Heart right ventricle (tissue), 16 donors: ENCODE data around the gene DLGAP1. TPM values are rescaled to one million over a fixed set of nuclear protein-coding genes. Genes with fewer than 3 reads are reported as not detected.

Source experiments
- ATAC-seq, 8 donors: fragments of 200-7000 bp; cut with Tn5 transposase; one replicate each; pipeline ENCODE4 v1.9.1; 2020; ENCODE audit warnings: mild to moderate bottlenecking in 8 of 8, moderate library complexity in 8 of 8, moderate number of reproducible peaks in 1 of 8
- DNase-seq, 2 donors: peaks; one replicate each; pipeline ENCODE4 v3.0.0-alpha.2; 2020
- H3K27ac ChIP-seq, 10 donors: fragments of 200-600 bp; sonication (generic) in 2 of 10; one replicate each; pipeline versions ENCODE4 v1.5.0 to v1.8.0; 2020 to 2022; ENCODE audit warnings: mild to moderate bottlenecking in 3 of 10
- H3K27me3 ChIP-seq, 7 donors: fragments of 200-600 bp; one replicate each; pipeline ENCODE4 v1.8.0; 2021 to 2022; ENCODE audit warnings: mild to moderate bottlenecking in 2 of 7
- H3K36me3 ChIP-seq, 9 donors: fragments of 200-600 bp; sonication (generic) in 1 of 9; one replicate each; pipeline versions ENCODE4 v1.5.0 to v1.8.0; 2020 to 2022; ENCODE audit warnings: mild to moderate bottlenecking in 2 of 9
- H3K4me1 ChIP-seq, 9 donors: fragments of 200-600 bp; sonication (generic) in 1 of 9; one replicate each; pipeline versions ENCODE4 v1.5.0 to v1.8.0; 2020 to 2022; ENCODE audit warnings: mild to moderate bottlenecking in 4 of 9
- H3K4me3 ChIP-seq, 10 donors: fragments of 200-600 bp; sonication (generic) in 2 of 10; one replicate each; pipeline versions ENCODE4 v1.5.0 to v1.8.0; 2020 to 2022; ENCODE audit warnings: mild to moderate bottlenecking in 7 of 10, moderate library complexity in 2 of 10
- H3K9me3 ChIP-seq, 11 donors: fragments of 200-600 bp in 10 of 11; sonication (generic) in 2 of 11; one replicate each; pipeline versions ENCODE4 v1.5.0 to v1.8.0; 2013 to 2022; ENCODE audit warnings: mild to moderate bottlenecking in 2 of 11, control low read depth in 1 of 11, moderate library complexity in 1 of 11
- CTCF ChIP-seq, 9 donors: fragments of 200-600 bp; sonication (generic) in 2 of 9; IDR thresholded peaks; one replicate each; pipeline versions ENCODE4 v1.5.0 to v1.8.0; 2021 to 2022; ENCODE audit warnings: antibody characterized with exemption in 9 of 9, mild to moderate bottlenecking in 5 of 9, moderate library complexity in 1 of 9
- WGBS, 2 donors: extraction: QIAGEN DNeasy Blood & Tissue Kit; methylation state at CpG; one replicate each; pipeline ENCODE4 v1.1.7; 2013; ENCODE audit warnings: inconsistent platforms in 1 of 2; 5-methylcytosine and 5-hydroxymethylcytosine counted together
- intact Hi-C, 10 donors: fragments of 100-400 bp; cut with DNase I; formaldehyde crosslinking; loops; one replicate each; pipeline versions ENCODE4 v1.11.1 to v1.14.2; 2022
- polyA plus RNA-seq, 2 donors: library from polyadenylated mRNA; stranded (reverse); fragments of 200-250 nt; gene quantifications; one replicate each; pipeline ENCODE4 v1.2.3, GENCODE V29; 2013
- total RNA-seq, 10 donors: library from RNA; stranded (reverse); fragmentation: NEBNext Ultra II Directional in 3 of 10; extraction: Animal tissue kit (Norgen Biotek cat#: 25700) in 3 of 10; gene quantifications; one replicate each; pipeline versions ENCODE4 v1.2.1 to v1.2.4, GENCODE V29; 2021 to 2023
- donor health status: Arrhythmogenic right ventricular cardiomyopathy.
- donor health status: ischemic (EF 13 %, LVEDD 7.1; RV severe dilation, severe dysfunction).
- donor health status: healthy with polysubstance abuse.
- donor health status: DM: no; HTN: yes; CAD: no.
- donor health status: DM: no; HTN: no; CAD: no.
- donor health status: ischemic (EF 25% LVEDD 6.9; RV normal size, moderate dysfunction).
- donor health status: ischemic (EF 25% LVEDD 5.7; RV mildly dilated, moderate dysfunction).
- donor health status: healthy.
- donor health status: DM: yes; HTN: yes; CAD: no.
- donor health status: Ischemic cardiomyopathy.
- donor health status: ischemic (EF 35%, LVEDD 5.7; RV mildly dilated, moderate dysfunction).
- donor health status: nonischemic (EF 11% LVEDD 7.7; RV severe dilation, severe dysfunction).
- donor health status: DM: yes; HTN: yes; CAD: no.
- donor health status: PGD.
- donor health status: ischemic (EF 29% LVEDD 5.4; RV normal size, mild dysfunction).
- donor health status: nonischemic (EF 23%, LVEDD 6.1; RV moderate dilation, normal function).

Gene DLGAP1
- total and polyA plus RNA-seq, 12 donors: 0.07 to 7.2 (median 1.0) TPM; not detected in 2

DNA sequence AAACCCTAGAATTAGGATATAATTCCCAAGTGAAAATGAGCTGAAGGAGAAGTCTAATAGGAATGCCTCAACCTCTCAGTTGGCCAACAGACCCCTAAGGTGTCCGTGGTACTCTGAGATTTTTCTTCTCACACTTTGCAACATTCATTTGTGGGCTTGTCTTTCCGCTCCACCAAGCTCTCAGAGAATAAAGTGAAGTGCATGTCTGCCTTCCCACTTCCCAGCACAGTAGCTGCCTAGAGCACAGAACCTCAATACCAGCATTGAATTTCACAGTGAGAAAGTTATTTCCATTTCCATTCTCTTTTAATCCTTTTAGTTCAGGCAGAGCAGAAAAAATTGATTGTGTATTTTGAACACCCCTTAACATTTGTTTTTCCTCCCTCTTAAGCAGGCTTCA is 553.3 kb downstream of the DLGAP1 start:
- Histone ChIP-seq H3K4me1 (no peaks in the 10 kb centered on the region), H3K9me3 (no peaks in the 10 kb centered on the region), H3K27me3 (no peaks in the 10 kb centered on the region), H3K36me3 (no peaks in the 10 kb centered on the region), H3K27ac (no peak overlapping the region), H3K4me3 (no peak overlapping the region)
- no peak for TF ChIP-seq CTCF (IDR thresholded peaks at IDR 0.05)
- no peak for ATAC-seq
- no peak for DNase-seq
- intact Hi-C loops: no loop called here
- 86 to 92% methylated on average over 2 of the region's 2 CpGs for WGBS, 2 donors

DNA sequence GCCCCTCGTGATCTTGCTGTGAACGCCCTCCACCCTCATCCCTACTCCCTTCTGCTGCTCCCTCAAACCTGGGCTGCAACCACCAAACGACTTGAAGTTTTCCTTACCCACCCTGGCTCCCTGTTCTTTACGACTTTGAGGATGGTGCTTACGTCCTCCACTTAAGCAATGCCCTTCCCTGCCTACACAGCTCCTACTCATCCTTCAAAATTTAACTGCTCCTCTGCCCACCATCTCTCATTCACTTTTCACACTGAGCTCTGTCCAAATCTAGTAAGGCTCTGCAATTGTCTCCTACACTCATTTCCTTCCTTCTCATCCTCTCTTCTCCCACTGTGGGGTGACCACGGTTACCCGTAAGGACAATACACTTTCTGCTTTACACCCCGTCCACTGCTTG is 554.1 kb downstream of the DLGAP1 start:
- TF ChIP-seq CTCF (IDR thresholded peaks at IDR 0.05): no peak
- intact Hi-C loops: no loop called here
- WGBS, 2 donors: 84 to 86% methylated on average over 8 of the region's 8 CpGs
- H3K27me3 ChIP-seq: no peaks in the 10 kb centered on the region
- H3K27ac ChIP-seq: no peak overlapping the region
- no peaks in the 10 kb centered on the region for H3K36me3 ChIP-seq
- H3K4me3 ChIP-seq: no peak overlapping the region
- no peak for DNase-seq
- no peak for ATAC-seq
- H3K9me3 ChIP-seq: no peaks in the 10 kb centered on the region
- H3K4me1 ChIP-seq: no peaks in the 10 kb centered on the region

DNA sequence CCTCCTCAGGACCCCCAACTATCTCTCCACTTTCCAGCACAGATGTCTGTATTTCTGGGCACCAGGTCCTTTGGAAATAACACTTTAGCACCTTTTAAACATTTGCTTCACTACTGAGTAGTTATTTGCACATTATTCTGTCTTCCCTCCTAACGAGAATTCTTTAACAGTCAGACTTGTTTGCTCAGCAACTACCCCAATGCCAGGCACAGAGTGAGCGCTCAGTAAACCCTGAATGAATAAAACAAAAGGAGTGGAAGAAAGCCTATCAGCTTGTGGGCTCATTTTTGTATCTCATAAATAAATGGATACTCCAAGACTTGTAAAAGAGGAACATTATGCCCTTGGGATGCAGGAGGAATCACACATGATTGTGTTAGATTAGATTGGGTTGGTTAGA is 554.8 kb downstream of the DLGAP1 start:
- Histone ChIP-seq H3K27me3 (no peaks in the 10 kb centered on the region), H3K9me3 (no peaks in the 10 kb centered on the region), H3K4me3 (no peak overlapping the region), H3K27ac (no peak overlapping the region), H3K4me1 (no peaks in the 10 kb centered on the region), H3K36me3 (no peaks in the 10 kb centered on the region)
- DNase-seq: no peak
- ATAC-seq: no peak
- 80 to 85% methylated on average over 2 of the region's 2 CpGs for WGBS, 2 donors
- intact Hi-C loops: no loop called here
- no peak for TF ChIP-seq CTCF (IDR thresholded peaks at IDR 0.05)

DNA sequence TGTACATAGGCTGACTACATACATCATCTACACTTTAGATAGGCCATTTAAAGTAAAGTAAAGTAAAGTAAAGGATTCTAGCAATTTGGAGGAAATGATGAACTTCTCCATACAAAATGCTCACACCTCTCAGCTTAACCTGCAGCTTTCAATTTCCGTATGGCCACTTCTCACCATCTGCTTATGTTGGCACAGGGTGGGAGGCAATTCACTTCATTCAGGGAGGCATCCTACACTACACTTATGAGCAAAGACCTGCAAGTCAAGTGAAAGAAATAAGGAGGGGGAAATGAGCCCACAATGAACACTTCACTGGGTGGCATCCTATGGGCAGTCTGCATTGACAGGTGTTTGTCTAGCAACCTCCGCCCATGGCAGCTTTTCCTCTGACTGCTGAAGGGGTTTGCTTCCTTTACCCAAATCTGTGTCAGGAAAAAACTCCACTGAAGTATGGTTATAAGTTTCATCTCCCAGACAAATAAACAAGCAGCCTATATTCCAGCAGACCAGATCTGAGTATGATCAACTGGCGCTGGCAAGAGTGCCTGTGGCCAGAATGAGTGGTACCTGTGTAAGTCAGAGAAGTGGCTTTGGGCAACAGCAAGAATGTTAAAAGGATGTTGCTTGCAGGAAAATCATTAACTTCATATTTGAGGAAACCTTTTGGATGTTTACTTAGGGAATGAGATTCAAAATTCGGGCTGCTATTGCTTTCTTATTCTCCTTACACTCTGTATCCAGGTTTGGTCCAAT is 556.1 kb downstream of the DLGAP1 start:
- H3K27me3 ChIP-seq: no peaks in the 10 kb centered on the region
- ATAC-seq (no peak), DNase-seq (no peak)
- no peak overlapping the region for H3K27ac ChIP-seq
- no peak overlapping the region for H3K4me3 ChIP-seq
- H3K36me3 ChIP-seq: no peaks in the 10 kb centered on the region
- H3K9me3 ChIP-seq: no peaks in the 10 kb centered on the region
- H3K4me1 ChIP-seq: no peaks in the 10 kb centered on the region
- intact Hi-C loops: no loop called here
- WGBS, 2 donors: 85 to 90% methylated on average over 4 of the region's 4 CpGs
- TF ChIP-seq CTCF (IDR thresholded peaks at IDR 0.05): no peak
